B cell (primary cell): ENCODE measurements around the gene SMTNL1. TPM values are rescaled to one million over a fixed set of nuclear protein-coding genes. Genes with fewer than 3 reads are reported as not detected.

Source experiments
- ATAC-seq: fragments of 200-7000 bp; cut with Tn5 transposase; one replicate; pipeline ENCODE4 v1.10.0; 2021; ENCODE audit warnings: low read depth, mild to moderate bottlenecking, moderate number of reproducible peaks, moderate library complexity
- CTCF ChIA-PET: fragments of 350-600 bp; sonication (Branson Sonifier 250); formaldehyde crosslinking; loops from one replicate; lab custom pipeline; 2021; ENCODE audit warnings: antibody characterized with exemption, inconsistent platforms; lab: Charles Lee
- POLR2A ChIA-PET: fragments of 350-600 bp; sonication (Branson Sonifier 250); formaldehyde crosslinking; loops from one replicate; lab custom pipeline; 2021; ENCODE audit warnings: antibody characterized with exemption; lab: Charles Lee
- DNase-seq: peaks from one replicate; pipeline ENCODE4 v3.0.0; 2013
- H2AFZ ChIP-seq: 2 replicates; pipeline ENCODE4 v1.6.1; 2012; ENCODE audit warnings: mild to moderate bottlenecking, low read depth, low read length; ENCODE audit not compliant: insufficient read depth, poor library complexity, severe bottlenecking
- H3K27ac ChIP-seq, 2 donors: 1 replicate in 1 of 2; 2 replicates in 1 of 2; pipeline ENCODE4 v1.5.1; 2012 to 2013; ENCODE audit warnings: low read length in 2 of 2, mild to moderate bottlenecking in 2 of 2, moderate library complexity in 1 of 2
- H3K27me3 ChIP-seq, 4 experiments: fragments of 200-600 bp in 1 of 4; sonication (generic) in 1 of 4; replicated peaks in 1 of 4; 1 replicate in 2 of 4; 2 replicates in 2 of 4; pipeline versions ENCODE4 v1.6.1 to v1.7.0; 2013 to 2016; ENCODE audit warnings: low read length in 3 of 4, mild to moderate bottlenecking in 2 of 4, mixed read lengths in 1 of 4, moderate library complexity in 1 of 4; ENCODE audit not compliant: insufficient read depth in 4 of 4, control insufficient read depth in 3 of 4; ENCODE audit errors: control extremely low read depth in 1 of 4
- H3K36me3 ChIP-seq, 2 experiments: replicated peaks in 1 of 2; 1 replicate in 1 of 2; 2 replicates in 1 of 2; pipeline versions ENCODE4 v1.6.1 to v1.7.1; 2013; ENCODE audit warnings: low read length in 1 of 2; ENCODE audit not compliant: insufficient read depth in 2 of 2, control insufficient read depth in 1 of 2; ENCODE audit errors: control extremely low read depth in 1 of 2, extremely low read depth in 1 of 2
- H3K4me1 ChIP-seq, 2 donors: fragments of 200-600 bp in 1 of 2; sonication (generic) in 1 of 2; 1 replicate in 1 of 2; 2 replicates in 1 of 2; pipeline versions ENCODE4 v1.5.1 to v1.6.1; 2013 to 2017; ENCODE audit warnings: low read length in 2 of 2; ENCODE audit not compliant: control insufficient read depth in 2 of 2, insufficient read depth in 2 of 2
- H3K4me2 ChIP-seq: replicated peaks from 2 replicates; pipeline ENCODE3; 2012; ENCODE audit warnings: mild to moderate bottlenecking, low read depth, low read length; ENCODE audit not compliant: poor library complexity, severe bottlenecking
- H3K4me3 ChIP-seq, 5 experiments: fragments of 200-600 bp in 1 of 5; sonication (generic) in 1 of 5; 1 replicate in 3 of 5; 2 replicates in 2 of 5; pipeline versions ENCODE4 v1.5.1 to v1.7.0; 2011 to 2016; ENCODE audit warnings: low read length in 4 of 5, mild to moderate bottlenecking in 4 of 5, low read depth in 2 of 5, control low read depth in 1 of 5, moderate library complexity in 1 of 5; ENCODE audit not compliant: insufficient read depth in 1 of 5; ENCODE audit errors: control extremely low read depth in 1 of 5, extremely low read depth in 1 of 5
- H3K79me2 ChIP-seq: fragments of 200-600 bp; sonication (generic); one replicate; pipeline ENCODE4 v1.6.0; 2016; ENCODE audit warnings: low read length; ENCODE audit not compliant: control insufficient read depth, insufficient read depth
- H3K9ac ChIP-seq: fragments of 200-600 bp; sonication (generic); 2 replicates; pipeline ENCODE4 v1.6.1; 2017; ENCODE audit warnings: mild to moderate bottlenecking, low read length, moderate library complexity
- H3K9me3 ChIP-seq, 3 donors: one replicate each; pipeline versions ENCODE4 v1.6.1 to v1.7.1; 2013; ENCODE audit warnings: low read length in 2 of 3; ENCODE audit not compliant: control insufficient read depth in 2 of 3, insufficient read depth in 1 of 3; ENCODE audit errors: control extremely low read depth in 1 of 3
- H4K20me1 ChIP-seq: 2 replicates; pipeline ENCODE4 v1.6.0; 2012; ENCODE audit warnings: mild to moderate bottlenecking, low read length; ENCODE audit not compliant: insufficient read depth, control insufficient read depth, poor library complexity, severe bottlenecking
- H3K27ac Mint-ChIP-seq: one replicate; pipeline ENCODE4 v1.8.0; 2021; ENCODE audit warnings: mixed read lengths
- H3K27me3 Mint-ChIP-seq: one replicate; pipeline ENCODE4 v1.8.0; 2021; ENCODE audit warnings: mixed read lengths
- H3K4me1 Mint-ChIP-seq: one replicate; pipeline ENCODE4 v1.8.0; 2021; ENCODE audit warnings: mixed read lengths
- H3K4me3 Mint-ChIP-seq: one replicate; pipeline ENCODE4 v1.8.0; 2021; ENCODE audit warnings: mixed read lengths
- H3K9me3 Mint-ChIP-seq: one replicate; pipeline ENCODE4 v1.8.0; 2022; ENCODE audit warnings: mixed read lengths; ENCODE audit not compliant: insufficient read depth
- EZH2 ChIP-seq: IDR thresholded peaks from 2 replicates; pipeline ENCODE4 v1.6.1; 2012; ENCODE audit warnings: borderline replicate concordance, low read depth, mild to moderate bottlenecking, moderate library complexity, low read length; ENCODE audit not compliant: insufficient read depth, poor library complexity, severe bottlenecking
- WGBS: methylation state at CpG from one replicate; pipeline ENCODE4 v1.1.5; 2013; ENCODE audit warnings: missing lambda C conversion rate; ENCODE audit not compliant: insufficient coverage; 5-methylcytosine and 5-hydroxymethylcytosine counted together
- intact Hi-C: fragments of 100-400 bp; cut with micrococcal nuclease; formaldehyde crosslinking; loops from one replicate; pipeline ENCODE4 v1.10.0; 2022
- polyA plus RNA-seq: library from polyadenylated mRNA; depleted of rRNA; stranded (reverse); fragments of >200 nt; gene quantifications from 2 replicates; pipeline ENCODE4 v1.2.3, GENCODE V29; 2012
- total RNA-seq, 2 donors: library from RNA; stranded (reverse); fragments of 120-200 nt in 1 of 2; gene quantifications; 1 replicate in 1 of 2; 2 replicates in 1 of 2; pipeline versions ENCODE4 v1.2.3 to v1.2.4, GENCODE V29; 2013 to 2022
- TF ChIP-seq, protein P1 (sequence below): fragments of 200-600 bp; IDR thresholded peaks from one replicate; pipeline ENCODE4 v1.8.0; 2022; ENCODE audit warnings: antibody characterized with exemption, mild to moderate bottlenecking

The SMTNL1 gene
- total and polyA plus RNA-seq, 2 donors (not counting 1 experiment from before 2014, with no cell fraction given) = not detected

DNA sequence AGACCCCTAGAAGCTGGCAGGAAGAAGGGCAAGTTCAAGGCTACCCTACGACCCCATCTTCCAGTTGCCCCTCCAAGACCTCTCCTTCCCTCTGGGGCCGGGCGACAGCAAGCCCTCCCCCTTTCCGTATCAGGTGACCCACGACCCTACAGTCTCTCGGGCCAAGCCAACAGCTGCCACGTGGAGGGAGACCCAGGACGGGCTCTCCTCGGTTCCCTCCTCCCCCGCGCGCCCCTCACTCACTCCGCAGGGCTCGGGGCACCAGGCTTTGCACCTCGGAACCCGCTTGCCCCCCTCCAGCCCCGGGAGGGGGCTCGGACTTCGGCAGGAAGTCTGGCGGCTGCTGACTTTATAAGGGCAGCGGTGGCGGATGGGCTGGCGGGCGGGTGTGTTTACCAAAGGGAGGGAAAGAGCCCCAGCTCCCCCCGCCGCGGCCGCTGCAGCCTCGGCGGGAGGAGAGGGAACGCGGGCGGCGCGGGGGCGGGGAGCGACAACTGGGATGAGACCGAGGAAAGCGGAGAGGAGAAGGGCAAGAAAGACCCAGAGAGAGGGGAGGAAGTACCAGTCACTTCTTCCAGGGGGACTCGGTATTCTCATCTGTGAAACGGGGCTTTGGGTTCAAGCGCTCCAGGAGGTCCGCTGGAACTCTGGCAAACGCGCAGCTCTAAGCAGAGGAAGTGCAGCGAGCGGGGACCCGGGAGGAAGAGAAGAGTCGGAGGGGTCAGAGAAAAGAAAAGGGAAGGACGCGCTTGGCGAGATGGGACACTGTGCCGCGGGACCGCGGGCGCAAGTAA, 22.7 kb upstream of the SMTNL1 start:
- ChIA-PET POLR2A (interaction anchor here (0.8 to 2.1 kb wide), 4 partner anchors 21 to 38 kb away, joined by 3 to 4 read pairs (median 4); no protein-coding TSS in a partner anchor), CTCF (interaction anchor here (1.2 to 6.6 kb wide), 5 partner anchors 13 to 57 kb away, joined by 3 to 98 read pairs (median 17); partner anchors contain the start of gene TIMM10)
- DNase-seq = peak; percentile 50
- peaks cover 6 to 22% of the 10 kb centered on the region in 2 donors for H3K4me1 ChIP-seq
- H3K9me3 ChIP-seq = no peaks in the 10 kb centered on the region
- peaks cover 30% of the 10 kb centered on the region for H3K4me1 Mint-ChIP-seq
- no peaks in the 10 kb centered on the region for H3K36me3 ChIP-seq
- no peaks in the 10 kb centered on the region for H3K79me2 ChIP-seq
- WGBS = under 1% methylated on average over 55 of the region's 57 CpGs
- no peaks in the 10 kb centered on the region for H3K27me3 ChIP-seq
- peak overlapping the region; percentile 73 for H3K27ac Mint-ChIP-seq
- no peak for TF ChIP-seq EZH2
- TF ChIP-seq, protein P1, sequence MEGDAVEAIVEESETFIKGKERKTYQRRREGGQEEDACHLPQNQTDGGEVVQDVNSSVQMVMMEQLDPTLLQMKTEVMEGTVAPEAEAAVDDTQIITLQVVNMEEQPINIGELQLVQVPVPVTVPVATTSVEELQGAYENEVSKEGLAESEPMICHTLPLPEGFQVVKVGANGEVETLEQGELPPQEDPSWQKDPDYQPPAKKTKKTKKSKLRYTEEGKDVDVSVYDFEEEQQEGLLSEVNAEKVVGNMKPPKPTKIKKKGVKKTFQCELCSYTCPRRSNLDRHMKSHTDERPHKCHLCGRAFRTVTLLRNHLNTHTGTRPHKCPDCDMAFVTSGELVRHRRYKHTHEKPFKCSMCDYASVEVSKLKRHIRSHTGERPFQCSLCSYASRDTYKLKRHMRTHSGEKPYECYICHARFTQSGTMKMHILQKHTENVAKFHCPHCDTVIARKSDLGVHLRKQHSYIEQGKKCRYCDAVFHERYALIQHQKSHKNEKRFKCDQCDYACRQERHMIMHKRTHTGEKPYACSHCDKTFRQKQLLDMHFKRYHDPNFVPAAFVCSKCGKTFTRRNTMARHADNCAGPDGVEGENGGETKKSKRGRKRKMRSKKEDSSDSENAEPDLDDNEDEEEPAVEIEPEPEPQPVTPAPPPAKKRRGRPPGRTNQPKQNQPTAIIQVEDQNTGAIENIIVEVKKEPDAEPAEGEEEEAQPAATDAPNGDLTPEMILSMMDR = no peak
- peak; percentile 49 for ATAC-seq
- H4K20me1 ChIP-seq = no peaks in the 10 kb centered on the region
- peak overlapping the region; percentile 57 to 93 (median 81) for H3K4me3 ChIP-seq
- H3K9ac ChIP-seq = peak overlapping the region; percentile 81
- no peaks in the 10 kb centered on the region for H3K9me3 Mint-ChIP-seq
- peak overlapping the region in 1 of 2 donors; percentile 34 for H3K27ac ChIP-seq
- intact Hi-C loops = loop anchor here (2.0 to 5.0 kb wide), 3 partner anchors 16 to 32 kb away; partner anchors contain the start of gene TIMM10
- H3K27me3 Mint-ChIP-seq = no peaks in the 10 kb centered on the region
- H3K4me3 Mint-ChIP-seq = peak overlapping the region; percentile 97
- H3K4me2 ChIP-seq = peak overlapping the region; percentile 97
- peak overlapping the region; percentile 98 for H2AFZ ChIP-seq
